HG03520 (cell line): Measurements from ENCODE around the gene CXorf49B.

ENCODE experiments used
- ATAC-seq: cut with Tn5 transposase; IDR thresholded peaks from one replicate; pipeline ENCODE4 v1.9.1; 2021; ENCODE audit warnings: mild to moderate bottlenecking, moderate library complexity; ENCODE audit not compliant: unreplicated experiment

Gene CXorf49B

DNA sequence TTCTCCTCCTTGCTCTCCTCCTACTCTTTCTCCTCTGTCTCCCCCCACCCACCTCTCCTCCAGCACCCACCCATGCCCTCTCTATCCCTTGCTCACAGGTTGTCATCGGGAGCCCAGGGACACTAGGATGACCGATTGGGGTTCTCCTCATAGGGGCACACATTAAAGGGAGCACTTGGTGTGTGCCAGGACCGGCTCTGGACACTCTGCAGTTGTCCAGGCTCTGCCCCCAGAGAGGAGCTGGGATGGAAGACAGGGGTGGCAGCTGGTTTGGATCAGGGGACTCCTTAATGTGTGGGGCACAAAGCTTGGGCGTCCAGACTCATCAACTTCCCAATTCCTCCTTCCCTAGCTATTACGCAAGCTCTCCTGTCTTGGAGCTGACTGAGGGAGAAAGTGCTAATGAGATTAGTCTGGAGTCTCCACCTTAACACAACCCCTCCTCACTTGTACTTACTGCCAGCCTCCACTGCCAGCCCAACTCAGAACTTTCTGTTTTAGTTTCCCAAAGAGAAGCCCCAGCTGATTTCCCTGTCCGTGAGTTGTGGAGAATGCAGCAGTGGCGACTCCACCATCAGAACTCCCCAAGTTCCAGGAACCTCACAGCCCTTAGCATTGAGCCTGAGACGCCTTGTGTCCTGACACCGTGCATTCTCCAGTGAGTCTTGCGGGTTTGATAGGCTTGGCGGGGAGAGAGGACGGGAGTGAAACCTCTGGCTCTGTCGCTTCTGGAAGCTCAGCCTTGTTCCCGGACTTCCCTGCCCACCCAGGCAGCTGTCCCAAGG, 52.2 kb downstream of the CXorf49B start:
- no peak for ATAC-seq

DNA sequence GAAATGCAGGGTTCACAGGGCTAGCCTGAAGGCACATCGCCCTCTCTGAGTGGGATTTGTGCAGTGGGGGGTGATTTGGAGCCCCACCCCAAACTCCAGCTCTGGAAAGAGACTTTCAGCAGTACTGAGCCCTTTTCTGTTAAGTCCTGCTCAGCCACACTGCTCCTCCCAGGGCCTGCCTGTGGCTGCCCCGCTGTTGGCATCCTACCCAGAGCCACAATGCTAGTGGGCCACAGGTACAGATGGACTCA, 52.7 kb downstream of the CXorf49B start:
- no peak for ATAC-seq
